GM21360 (cell line): ENCODE measurements around the gene KCNIP4.

Experiments used
- ATAC-seq: cut with Tn5 transposase; IDR thresholded peaks from one replicate; pipeline ENCODE4 v1.9.1; 2021; ENCODE audit warnings: mild to moderate bottlenecking, moderate library complexity; ENCODE audit not compliant: unreplicated experiment

KCNIP4 gene

DNA sequence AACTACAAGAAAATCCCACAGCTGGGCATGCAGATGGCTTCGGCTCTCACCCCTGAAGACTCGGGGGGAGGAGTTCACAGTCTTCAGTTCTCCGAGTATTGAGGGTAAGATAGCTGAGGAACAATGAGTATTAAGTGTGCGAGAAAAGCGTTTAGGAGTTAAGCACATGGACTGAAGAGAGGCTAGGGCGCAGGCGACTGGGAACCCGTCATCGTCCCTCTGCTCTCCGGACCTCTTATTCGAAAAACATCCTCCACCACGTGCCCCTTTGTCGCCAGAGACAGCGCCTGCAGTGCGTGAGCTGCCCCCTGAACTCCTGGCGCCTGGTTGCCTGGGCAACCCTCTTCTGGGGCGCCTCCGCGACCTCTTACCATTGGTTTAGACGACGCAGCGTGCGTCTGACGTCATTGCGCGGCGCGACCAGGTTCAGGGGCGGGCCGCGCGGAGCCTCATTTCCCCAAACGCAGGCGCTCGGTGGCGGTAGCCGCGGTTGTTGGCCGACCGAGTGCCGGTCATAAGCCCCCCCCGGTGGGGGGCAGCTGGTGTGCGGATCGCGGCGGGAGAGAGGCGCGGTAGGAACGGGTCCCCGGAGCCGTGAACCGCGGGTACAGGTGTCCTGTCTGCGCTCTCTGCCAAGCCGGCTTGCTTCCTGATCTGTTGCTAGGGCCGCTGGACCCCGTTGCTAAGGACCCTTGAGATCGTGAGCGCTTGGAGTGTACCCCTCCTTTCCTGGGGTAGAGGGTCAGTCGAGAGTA lies 1248.4 kb downstream of the KCNIP4 start, which contains the start of gene PACRGL:
PACRGL (plus strand) TSS at position 452 of the 755 bp plus-strand sequence. CDS start 4,024 bp downstream, outside the sequence.
- peak; percentile 100 for ATAC-seq

DNA sequence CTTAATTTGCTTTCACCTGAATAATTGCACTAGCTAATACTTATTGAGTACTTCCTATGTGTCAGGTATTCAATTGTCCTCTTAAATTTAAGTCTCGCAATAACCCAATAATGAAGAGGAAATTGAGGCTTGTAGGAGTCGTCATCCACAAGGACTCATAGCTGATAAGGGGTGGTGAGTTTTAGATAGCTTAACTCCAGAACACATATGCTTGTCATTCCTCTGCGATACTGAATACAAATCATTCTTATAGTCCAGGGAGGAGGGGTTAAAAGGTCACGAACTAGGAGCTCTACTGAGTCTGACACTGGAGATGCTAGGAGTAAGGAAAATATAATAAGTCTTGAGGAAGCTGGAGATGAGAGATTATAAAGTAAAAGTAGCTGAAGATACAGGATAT lies 1249.8 kb downstream of the KCNIP4 start:
- ATAC-seq, result no peak

DNA sequence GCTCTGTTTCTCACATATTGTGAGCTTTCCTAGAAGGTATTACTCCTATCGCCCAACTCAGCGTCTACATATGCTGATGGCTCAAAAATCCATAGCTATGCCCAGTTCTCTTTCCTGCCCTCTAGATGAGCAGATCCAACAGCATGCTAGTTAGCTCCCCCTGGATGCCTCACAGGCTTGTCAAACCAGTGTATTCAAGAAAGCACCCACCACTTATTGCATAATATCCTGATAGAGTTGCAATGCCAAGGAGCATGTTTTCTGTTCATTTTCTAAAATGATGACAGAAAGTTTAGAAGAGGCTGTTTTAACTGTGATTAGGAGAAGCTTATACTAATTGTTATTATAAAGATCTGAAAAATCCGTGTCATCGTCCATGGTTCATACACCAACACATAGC lies 1250.2 kb downstream of the KCNIP4 start:
- ATAC-seq, result no peak

DNA sequence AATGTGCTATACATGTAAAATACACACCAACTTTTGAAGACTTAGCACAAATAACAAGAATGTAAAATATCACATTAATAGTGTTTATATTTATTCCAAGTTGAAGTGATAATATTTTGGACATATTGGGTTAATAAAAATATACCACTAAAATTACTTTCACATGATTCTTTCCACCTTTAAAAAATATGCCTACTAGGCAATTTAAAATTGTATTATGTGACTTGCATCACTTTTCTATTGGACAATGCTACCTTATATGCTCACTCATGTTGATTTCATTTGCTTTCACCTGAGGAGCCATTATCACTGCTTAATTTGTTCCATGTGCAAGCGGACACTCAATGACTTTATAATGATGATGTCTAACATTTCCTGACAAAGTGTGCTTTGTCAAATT lies 1251.8 kb downstream of the KCNIP4 start:
- no peak for ATAC-seq

DNA sequence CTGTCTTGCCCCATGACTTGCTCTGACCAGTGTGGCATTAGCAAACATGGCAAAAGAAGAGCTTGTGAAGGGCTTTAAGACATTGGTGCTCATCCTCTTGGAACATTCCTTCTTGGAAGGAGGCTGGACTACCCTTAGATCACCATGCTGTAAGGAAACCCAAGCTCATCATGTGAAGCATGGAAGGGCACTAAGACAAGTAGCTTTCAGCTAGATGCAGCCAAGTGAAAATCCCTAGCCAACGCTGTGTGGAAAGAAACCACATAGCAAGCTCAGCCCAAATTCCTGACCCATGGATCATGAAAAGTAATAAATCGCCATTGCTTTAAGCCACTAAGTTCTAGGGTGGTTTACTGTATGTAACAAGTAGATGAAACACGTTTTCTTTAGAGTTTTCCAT lies 1260.7 kb downstream of the KCNIP4 start:
- no peak for ATAC-seq

DNA sequence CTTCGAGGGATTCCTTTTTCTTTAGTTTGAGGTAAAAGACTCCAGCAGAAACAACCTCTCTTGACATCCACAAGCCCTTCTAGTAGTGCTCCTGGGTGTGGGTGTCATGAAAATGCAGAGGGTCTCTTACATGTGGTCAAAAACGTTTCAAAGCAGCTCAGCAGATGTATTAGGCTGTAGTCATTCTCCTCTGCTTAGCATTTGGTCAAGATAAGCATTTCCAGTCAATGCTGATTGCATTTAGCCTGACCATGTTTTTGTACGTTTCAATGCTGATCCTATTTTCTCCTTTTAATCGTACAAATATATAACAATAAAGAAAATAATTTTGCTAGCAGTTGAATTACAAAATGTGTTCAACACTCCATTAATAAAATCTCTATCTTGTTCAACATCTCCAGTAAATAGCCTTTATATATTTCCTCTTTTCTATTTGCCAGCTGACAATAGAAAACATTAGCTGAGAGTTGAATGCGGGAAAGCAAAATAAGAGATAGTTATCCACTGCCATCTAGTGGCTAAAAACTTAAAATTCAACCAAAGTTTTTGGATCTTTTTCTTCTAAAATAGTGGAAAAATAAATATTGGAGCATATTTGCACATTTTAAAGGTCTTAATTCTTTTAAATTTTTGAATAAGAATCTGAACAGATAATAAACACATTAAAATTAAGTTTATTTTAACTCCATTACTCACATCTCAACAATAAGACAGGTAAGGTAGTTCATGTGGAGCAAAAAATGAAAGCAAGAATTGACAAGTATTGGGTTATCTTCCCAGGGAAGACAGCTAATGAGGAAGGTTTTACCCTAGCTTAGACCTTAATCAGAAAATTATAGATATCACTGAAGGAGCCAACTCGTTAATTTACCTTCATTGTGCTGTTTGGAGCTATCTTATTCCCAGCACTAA lies 1263.5 kb downstream of the KCNIP4 start:
- no peak for ATAC-seq

DNA sequence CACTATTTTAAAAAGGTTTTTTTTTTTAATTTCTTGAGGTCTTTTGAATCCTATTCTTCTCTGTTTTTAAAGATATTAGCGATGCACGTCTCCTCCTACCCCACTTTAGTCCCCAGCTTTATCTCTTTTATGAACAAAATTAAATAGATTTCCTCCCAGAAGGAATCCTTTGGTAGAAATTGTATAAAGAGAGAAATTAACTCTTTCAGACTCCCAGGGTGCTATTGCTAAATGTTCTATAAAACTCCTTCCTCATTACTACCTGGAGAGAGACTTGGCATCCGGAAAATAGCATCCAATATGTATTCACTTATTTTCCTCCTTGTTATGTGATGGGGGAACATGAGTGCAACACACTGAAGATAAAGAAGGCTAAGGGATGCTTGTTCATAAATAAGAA lies 1264.8 kb downstream of the KCNIP4 start:
- ATAC-seq, result no peak

DNA sequence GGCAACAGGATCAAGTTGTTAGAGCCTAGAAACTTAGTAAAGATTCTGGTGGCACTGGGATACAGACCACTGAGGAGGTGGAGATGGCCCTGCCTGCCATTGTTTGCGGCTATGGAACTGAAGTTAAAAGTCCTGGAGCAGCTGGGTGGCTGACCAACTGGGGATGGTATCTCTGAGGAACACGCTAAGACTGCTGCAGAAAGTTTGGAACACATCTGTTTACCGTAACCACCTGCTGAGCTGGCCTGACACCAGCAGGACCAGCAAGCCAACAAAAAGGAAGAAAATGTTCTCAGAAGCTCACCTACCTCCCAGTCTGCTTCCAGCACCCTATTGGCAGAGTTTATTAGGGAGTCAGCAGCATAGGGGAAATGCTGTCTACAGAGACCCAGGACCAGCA lies 1265.7 kb downstream of the KCNIP4 start:
- no peak for ATAC-seq

DNA sequence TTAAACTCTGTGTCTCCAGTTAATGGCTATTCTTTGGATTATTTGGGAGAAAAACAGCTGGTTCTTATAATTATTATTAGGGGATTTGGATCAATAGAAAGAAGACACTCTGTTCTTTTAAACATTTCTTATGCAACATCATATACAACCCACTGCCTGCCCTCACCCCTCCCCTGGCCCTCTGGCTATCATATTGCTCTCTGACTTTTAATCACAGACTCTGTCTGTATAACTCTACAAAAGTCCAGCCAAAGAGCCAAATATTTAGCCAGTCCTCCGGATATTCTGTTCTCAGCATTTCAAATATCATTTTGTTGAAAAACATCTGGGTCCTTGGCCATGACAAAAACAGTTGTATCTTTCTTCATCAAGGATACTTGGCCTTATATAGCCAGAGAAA lies 1267.3 kb downstream of the KCNIP4 start:
- ATAC-seq, result no peak

DNA sequence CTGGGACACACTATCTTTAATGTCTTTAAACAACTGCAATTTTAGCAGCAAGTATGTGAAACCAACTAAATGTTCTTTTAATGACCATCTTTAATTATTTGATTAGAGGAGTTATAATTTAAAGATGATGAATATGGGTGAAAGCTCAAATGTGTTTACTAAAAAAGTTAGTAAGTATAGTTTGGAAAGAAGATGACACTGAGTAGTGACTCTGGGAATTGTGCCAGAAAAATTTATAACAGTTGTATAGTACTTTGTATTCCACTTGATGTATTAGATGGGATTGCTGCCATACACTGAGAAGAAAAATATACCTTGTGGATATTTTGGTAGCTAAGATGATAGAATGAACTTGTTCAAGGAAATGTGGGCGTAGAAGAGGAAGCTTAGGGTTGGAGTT lies 1267.8 kb downstream of the KCNIP4 start:
- ATAC-seq, result no peak

DNA sequence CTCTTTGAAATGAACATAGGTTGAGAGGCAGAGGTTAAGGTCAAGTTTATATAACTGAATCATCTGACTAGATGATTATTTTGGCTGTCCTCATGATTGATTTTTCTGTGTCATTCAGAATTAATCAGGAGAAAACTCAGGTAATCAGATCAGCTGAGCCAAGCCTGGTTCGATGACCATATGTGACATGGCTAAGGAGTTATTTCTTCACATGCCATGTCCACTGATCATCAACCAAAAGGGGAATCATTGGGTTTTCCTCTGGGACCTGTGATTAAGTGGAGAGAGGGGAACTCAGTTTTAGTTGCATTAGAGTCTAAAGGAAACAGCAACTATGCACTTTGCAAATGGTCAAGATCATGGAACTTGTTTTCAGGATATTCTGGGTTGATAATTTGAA lies 1268.6 kb downstream of the KCNIP4 start:
- ATAC-seq, result no peak
